Measurements from ENCODE around the gene ZNF473.

Gene ZNF473

GRCh38 chr19:50025794-50026549, at the start of gene ZNF473:
Gene ZNF473, plus strand, starts transcription at chr19:50026005. Its CDS starts 5,078 bp downstream, at chr19:50031083.
- DNase-seq (ENCODE audit: low spot score in 2 of 2) (peak in 1 of 2 donors; percentile 94), ATAC-seq (peak; percentile 88)
- Mint-ChIP-seq H3K27ac (peak within 1 kb of the TSS; percentile 99), H3K4me3 (peak within 1 kb of the TSS; percentile 96), H3K9me3 (no peaks in the 10 kb centered on the region), H3K36me3 (peaks cover 55% of the 10 kb centered on the region), H3K4me1 (peaks cover 49% of the 10 kb centered on the region)

GRCh38 chr19:49976496-49976895, 49.3 kb upstream of the ZNF473 start:
- DNase-seq (ENCODE audit: low spot score in 2 of 2) (no peak), ATAC-seq (no peak)
- Mint-ChIP-seq H3K9me3 (no peaks in the 10 kb centered on the region), H3K4me3 (no peak overlapping the region), H3K27ac (peak overlapping the region; percentile 48), H3K4me1 (peaks cover 8% of the 10 kb centered on the region), H3K36me3 (peaks cover 53% of the 10 kb centered on the region)

DNA sequence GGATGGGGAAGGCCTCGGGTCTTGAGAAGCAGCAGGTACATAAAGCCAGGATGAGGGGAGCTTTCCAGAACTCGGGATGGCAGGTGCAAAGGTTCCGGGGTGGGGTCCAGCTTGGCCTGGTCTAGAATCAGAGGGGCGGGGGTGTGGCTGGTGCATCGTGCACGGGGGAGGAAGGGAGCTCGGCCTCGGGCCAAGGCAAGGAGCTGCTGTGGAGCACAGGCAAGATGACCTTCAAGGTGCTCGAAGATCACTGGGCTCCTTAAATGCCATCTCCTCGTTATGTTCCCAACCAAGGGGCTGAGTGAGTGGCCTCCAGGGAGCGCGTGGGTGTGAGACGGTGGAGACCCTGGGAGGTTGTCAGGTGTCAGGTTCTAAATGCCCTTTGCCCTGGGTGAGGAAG, 48.7 kb upstream of the ZNF473 start:
- Mint-ChIP-seq H3K4me1 (peaks cover 8% of the 10 kb centered on the region), H3K9me3 (no peaks in the 10 kb centered on the region), H3K4me3 (no peak overlapping the region), H3K27ac (peak overlapping the region; percentile 48), H3K36me3 (peaks cover 58% of the 10 kb centered on the region)
- no peak for DNase-seq (ENCODE audit: low spot score in 2 of 2)
- ATAC-seq = no peak

- Mint-ChIP-seq H3K36me3 (peaks cover 58% of the 10 kb centered on the region), H3K4me3 (no peak overlapping the region), H3K9me3 (no peaks in the 10 kb centered on the region), H3K4me1 (peaks cover 8% of the 10 kb centered on the region), H3K27ac (no peak overlapping the region)
- DNase-seq (ENCODE audit: low spot score in 2 of 2) (no peak), ATAC-seq (no peak)
These were observed 47.9 kb upstream of the ZNF473 start for GRCh38 chr19:49977881-49978280.

DNA sequence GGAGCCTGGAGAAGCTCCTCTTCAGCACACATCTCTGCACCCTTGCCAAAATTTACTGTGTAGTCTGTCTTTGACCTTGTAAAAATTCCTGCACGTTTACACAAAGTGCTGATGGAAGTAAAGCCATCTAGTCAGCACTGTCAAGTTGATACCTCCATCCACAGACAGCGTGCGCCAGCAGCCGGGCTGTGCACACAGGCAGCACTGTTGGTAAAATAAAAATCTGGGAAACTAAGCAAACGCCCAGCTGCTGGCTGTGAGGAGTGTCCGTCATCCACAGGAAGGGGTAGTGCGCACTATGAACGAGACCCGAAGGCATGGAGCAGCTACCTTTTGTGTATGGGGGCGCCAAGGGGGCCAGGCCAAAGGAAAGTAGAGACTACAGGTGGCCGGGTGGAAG, 47.5 kb upstream of the ZNF473 start:
- H3K9me3 Mint-ChIP-seq = no peaks in the 10 kb centered on the region
- no peak overlapping the region for H3K27ac Mint-ChIP-seq
- no peak overlapping the region for H3K4me3 Mint-ChIP-seq
- H3K4me1 Mint-ChIP-seq = peaks cover 4% of the 10 kb centered on the region
- peaks cover 57% of the 10 kb centered on the region for H3K36me3 Mint-ChIP-seq
- ATAC-seq = no peak
- DNase-seq (ENCODE audit: low spot score in 2 of 2) = no peak

DNA sequence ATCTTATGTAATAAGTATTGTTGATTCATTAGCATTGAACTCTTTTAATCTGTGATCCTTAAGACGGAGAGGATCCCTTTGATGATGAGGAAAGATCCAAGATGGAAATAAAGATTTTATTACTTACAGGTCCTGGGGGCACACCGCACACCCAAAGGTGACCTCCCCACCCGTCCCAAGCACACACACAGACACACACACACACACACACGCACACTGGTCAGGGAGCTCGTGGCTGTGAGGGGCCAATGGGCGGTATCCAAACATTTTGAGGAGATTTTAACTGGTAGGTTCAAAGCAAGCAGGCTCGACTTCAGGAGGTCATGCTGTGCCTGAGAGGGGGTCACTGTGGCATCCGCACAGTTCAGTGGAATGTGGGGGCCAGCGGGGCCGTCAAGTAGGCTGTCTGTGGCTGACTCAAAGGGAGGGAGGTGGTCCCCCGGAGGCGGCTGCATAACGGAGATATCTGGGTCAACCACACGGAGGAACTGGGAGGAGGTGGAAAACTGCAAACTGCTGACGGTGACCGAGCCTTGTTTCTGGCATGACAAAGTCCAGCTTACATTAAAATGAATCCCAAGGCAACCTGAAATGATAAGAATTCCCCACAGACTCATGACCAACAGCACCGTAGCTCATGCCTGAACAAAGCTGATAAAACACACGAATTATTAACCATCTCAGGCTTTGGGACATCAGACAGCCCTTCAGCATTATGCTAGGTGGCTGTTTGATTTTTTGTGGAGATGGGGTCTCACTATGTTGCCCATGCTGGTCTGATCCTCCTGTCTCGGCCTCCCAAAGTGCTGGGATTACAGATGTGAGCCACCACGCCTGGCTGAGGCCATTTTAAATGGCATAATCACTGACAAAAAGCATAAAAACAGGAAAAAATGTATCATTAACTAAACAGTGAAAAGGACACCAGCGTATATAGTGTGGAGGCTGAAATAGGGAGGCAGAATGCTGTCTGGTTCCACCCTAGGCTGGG, 43.9 kb upstream of the ZNF473 start:
- ATAC-seq = no peak
- H3K9me3 Mint-ChIP-seq = no peaks in the 10 kb centered on the region
- no peak for DNase-seq (ENCODE audit: low spot score in 2 of 2)
- H3K4me1 Mint-ChIP-seq = peaks cover 8% of the 10 kb centered on the region
- peaks cover 53% of the 10 kb centered on the region for H3K36me3 Mint-ChIP-seq
- no peak overlapping the region for H3K4me3 Mint-ChIP-seq
- no peak overlapping the region for H3K27ac Mint-ChIP-seq

- Mint-ChIP-seq H3K4me1 (peaks cover 23% of the 10 kb centered on the region), H3K27ac (no peak overlapping the region), H3K36me3 (peaks cover 68% of the 10 kb centered on the region), H3K4me3 (no peak overlapping the region), H3K9me3 (no peaks in the 10 kb centered on the region)
- DNase-seq (ENCODE audit: low spot score in 2 of 2) (peak; percentile 78 to 91), ATAC-seq (peak; percentile 75)
These were observed 42.1 kb upstream of the ZNF473 start for GRCh38 chr19:49983645-49984229.

DNA sequence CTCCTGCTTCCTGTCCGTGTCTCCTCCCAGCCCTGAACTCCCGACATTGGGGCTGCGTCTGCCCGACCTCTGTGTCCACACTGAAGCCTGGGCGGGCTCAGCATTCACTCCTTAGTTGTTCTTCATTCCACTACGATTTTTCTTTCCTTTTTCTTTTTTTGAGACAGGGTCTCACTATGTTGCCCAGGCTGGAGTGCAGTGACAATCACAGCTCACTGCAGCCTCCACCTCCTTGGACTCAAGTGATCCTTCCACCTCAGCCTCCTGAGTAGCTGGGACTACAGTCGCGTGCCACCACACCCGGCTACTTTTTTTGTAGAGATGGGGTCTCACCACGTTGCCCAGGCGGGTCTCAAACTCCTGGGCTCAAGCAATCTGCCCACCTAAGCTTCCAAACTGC, 41.3 kb upstream of the ZNF473 start:
- no peak overlapping the region for H3K4me3 Mint-ChIP-seq
- H3K36me3 Mint-ChIP-seq = peaks cover 64% of the 10 kb centered on the region
- no peaks in the 10 kb centered on the region for H3K9me3 Mint-ChIP-seq
- H3K4me1 Mint-ChIP-seq = peaks cover 30% of the 10 kb centered on the region
- ATAC-seq = no peak
- H3K27ac Mint-ChIP-seq = peak overlapping the region; percentile 59
- no peak for DNase-seq (ENCODE audit: low spot score in 2 of 2)

DNA sequence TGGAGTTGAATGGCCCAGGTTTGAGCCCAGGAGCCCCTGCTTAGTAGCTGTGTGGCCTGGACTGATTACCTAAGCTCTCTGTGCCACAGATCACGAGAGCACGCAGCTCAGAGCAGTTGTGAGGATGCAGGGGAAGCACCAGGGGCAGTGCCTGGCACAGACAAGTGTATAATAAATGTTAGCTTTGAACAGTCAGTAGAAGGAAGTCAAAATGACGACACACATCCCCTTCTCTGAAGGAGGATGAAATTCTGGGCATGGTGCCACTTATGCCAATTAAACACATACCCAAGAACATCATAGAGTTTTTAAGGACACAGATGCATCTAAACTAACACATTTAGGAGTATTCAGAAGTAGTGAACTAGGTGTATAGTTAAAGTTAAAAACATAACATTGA, 39.9 kb upstream of the ZNF473 start:
- Mint-ChIP-seq H3K4me3 (no peak overlapping the region), H3K27ac (no peak overlapping the region), H3K36me3 (peaks cover 64% of the 10 kb centered on the region), H3K4me1 (peaks cover 31% of the 10 kb centered on the region), H3K9me3 (no peaks in the 10 kb centered on the region)
- no peak for ATAC-seq
- no peak for DNase-seq (ENCODE audit: low spot score in 2 of 2)

GRCh38 chr19:49986354-49986753, 39.5 kb upstream of the ZNF473 start:
- Mint-ChIP-seq H3K36me3 (peaks cover 64% of the 10 kb centered on the region), H3K27ac (no peak overlapping the region), H3K4me3 (no peak overlapping the region), H3K9me3 (no peaks in the 10 kb centered on the region), H3K4me1 (peaks cover 31% of the 10 kb centered on the region)
- ATAC-seq = no peak
- DNase-seq (ENCODE audit: low spot score in 2 of 2) = no peak

GRCh38 chr19:49987159-49987698, 38.6 kb upstream of the ZNF473 start:
- DNase-seq (ENCODE audit: low spot score in 2 of 2) (peak; percentile 60 to 87), ATAC-seq (peak; percentile 52)
- H3K9me3 Mint-ChIP-seq = no peaks in the 10 kb centered on the region
- no peak overlapping the region for H3K27ac Mint-ChIP-seq
- H3K4me3 Mint-ChIP-seq = no peak overlapping the region
- H3K36me3 Mint-ChIP-seq = peaks cover 65% of the 10 kb centered on the region
- H3K4me1 Mint-ChIP-seq = peaks cover 31% of the 10 kb centered on the region

GRCh38 chr19:49988007-49988406, 37.8 kb upstream of the ZNF473 start:
- ATAC-seq = no peak
- Mint-ChIP-seq H3K4me3 (no peak overlapping the region), H3K36me3 (peaks cover 72% of the 10 kb centered on the region), H3K9me3 (no peaks in the 10 kb centered on the region), H3K4me1 (peaks cover 31% of the 10 kb centered on the region), H3K27ac (no peak overlapping the region)
- no peak for DNase-seq (ENCODE audit: low spot score in 2 of 2)

DNA sequence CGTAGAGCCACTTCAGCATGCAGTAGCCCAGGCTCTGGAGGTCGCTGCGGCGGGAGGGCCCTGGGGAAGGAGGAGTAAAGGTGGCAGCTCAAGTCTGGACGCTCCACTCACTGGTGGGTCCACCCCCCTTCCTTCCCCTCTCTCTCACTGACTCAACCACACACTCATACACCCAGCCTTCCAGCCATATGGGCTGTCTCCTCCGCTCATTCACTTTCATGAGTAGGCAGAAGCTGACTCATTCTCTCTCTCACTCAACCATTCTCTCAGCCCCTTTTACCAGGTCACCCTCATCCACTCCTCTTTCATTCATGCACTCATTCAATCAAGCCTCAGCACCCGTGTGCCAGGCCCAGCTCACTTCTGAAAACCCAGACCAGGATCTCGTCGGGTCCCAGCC, 37.4 kb upstream of the ZNF473 start:
- H3K27ac Mint-ChIP-seq = no peak overlapping the region
- no peaks in the 10 kb centered on the region for H3K9me3 Mint-ChIP-seq
- no peak for DNase-seq (ENCODE audit: low spot score in 2 of 2)
- H3K36me3 Mint-ChIP-seq = peaks cover 75% of the 10 kb centered on the region
- H3K4me3 Mint-ChIP-seq = no peak overlapping the region
- peaks cover 31% of the 10 kb centered on the region for H3K4me1 Mint-ChIP-seq
- ATAC-seq = peak; percentile 92

DNA sequence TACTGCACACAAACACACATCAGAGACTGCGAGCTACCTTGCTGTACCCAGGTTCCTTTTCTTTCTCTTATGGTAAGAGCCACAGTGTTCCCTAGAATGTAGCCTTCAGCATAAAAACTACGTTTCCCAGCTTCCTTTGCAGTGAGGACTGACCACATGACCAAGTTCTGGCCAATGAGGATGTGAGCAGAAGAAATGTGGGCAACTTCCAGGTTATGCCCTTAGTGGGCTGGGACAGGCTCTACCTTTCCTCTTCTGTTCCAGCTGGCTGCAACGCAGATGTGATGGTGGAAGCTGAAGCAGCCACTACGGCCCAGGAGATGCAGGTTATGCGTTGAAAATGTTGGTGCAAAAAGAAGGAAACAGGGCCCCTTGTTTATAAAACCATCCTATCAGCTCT, 28.1 kb upstream of the ZNF473 start:
- H3K27ac Mint-ChIP-seq = no peak overlapping the region
- peaks cover 25% of the 10 kb centered on the region for H3K4me1 Mint-ChIP-seq
- DNase-seq (ENCODE audit: low spot score in 2 of 2) (no peak), ATAC-seq (peak; percentile 59)
- H3K36me3 Mint-ChIP-seq = peaks cover 96% of the 10 kb centered on the region
- no peak overlapping the region for H3K4me3 Mint-ChIP-seq
- no peaks in the 10 kb centered on the region for H3K9me3 Mint-ChIP-seq

- Mint-ChIP-seq H3K4me3 (no peak overlapping the region), H3K9me3 (no peaks in the 10 kb centered on the region), H3K27ac (no peak overlapping the region), H3K4me1 (peaks cover 43% of the 10 kb centered on the region), H3K36me3 (peaks cover 93% of the 10 kb centered on the region)
- DNase-seq (ENCODE audit: low spot score in 2 of 2) (no peak), ATAC-seq (no peak)
These were observed 26.3 kb upstream of the ZNF473 start for GRCh38 chr19:49999371-50000010.

Data from stimulated activated effector memory CD8-positive, alpha-beta T cell treated with anti-CD3 and anti-CD28 coated beads, Interleukin-12 subunit alpha, Interleukin-12 subunit beta, amount 100 ng/mL, for 72 hours (primary cell).